HEK293 (cell line): ENCODE results near the gene BCAT1.

ENCODE experiments used
- CTCF ChIA-PET: fragments of 350-600 bp; formaldehyde crosslinking; extraction: SDS; loops from one replicate; lab custom pipeline; 2021; ENCODE audit warnings: antibody characterized with exemption; lab: Yijun Ruan, JAX
- POLR2A ChIA-PET: fragments of 300-600 bp; formaldehyde crosslinking; extraction: SDS; loops from one replicate; lab custom pipeline; 2020; ENCODE audit warnings: antibody characterized with exemption, inconsistent platforms; lab: Yijun Ruan, JAX
- H3K27ac ChIP-seq: fragments of 200-500 bp; sonication (Bioruptor generic); 2 replicates; pipeline ENCODE4 v1.5.1; 2014; ENCODE audit warnings: low read depth, low read length, control low read depth, inconsistent platforms; ENCODE audit errors: extremely low read depth
- H3K36me3 ChIP-seq, 2 experiments: fragments of 200-500 bp in 1 of 2; sonication (Bioruptor generic) in 1 of 2; 1 replicate in 1 of 2; 2 replicates in 1 of 2; pipeline ENCODE4 v1.5.1; 2014 to 2017; ENCODE audit warnings: inconsistent platforms in 2 of 2, low read length in 2 of 2; ENCODE audit not compliant: control insufficient read depth in 2 of 2, insufficient read depth in 1 of 2
- H3K4me1 ChIP-seq: fragments of 200-500 bp; sonication (Bioruptor generic); 2 replicates; pipeline ENCODE4 v1.5.1; 2014; ENCODE audit warnings: mild to moderate bottlenecking, low read length, inconsistent platforms; ENCODE audit not compliant: control insufficient read depth, insufficient read depth
- H3K4me3 ChIP-seq: 2 replicates; pipeline ENCODE4 v1.5.1; 2011; ENCODE audit warnings: low read depth, mild to moderate bottlenecking, control low read depth, low read length, moderate library complexity
- H3K9me3 ChIP-seq: fragments of 200-500 bp; sonication (Bioruptor generic); 2 replicates; pipeline ENCODE4 v1.5.1; 2014; ENCODE audit warnings: low read depth, low read length, inconsistent platforms; ENCODE audit not compliant: control insufficient read depth, insufficient read depth
- AEBP2 ChIP-seq: fragments of 450-650 bp; formaldehyde crosslinking; IDR thresholded peaks from 2 replicates; pipeline ENCODE4 v1.5.1; 2016; ENCODE audit warnings: missing biosample characterization, missing genetic modification characterization, borderline replicate concordance
- GFI1B ChIP-seq: fragments of 450-650 bp; formaldehyde crosslinking; IDR thresholded peaks from 2 replicates; pipeline ENCODE4 v1.5.1; 2016; ENCODE audit warnings: missing biosample characterization, missing genetic modification characterization
- HIC1 ChIP-seq: fragments of 450-650 bp; formaldehyde crosslinking; IDR thresholded peaks from 2 replicates; pipeline ENCODE4 v1.5.1; 2016; ENCODE audit warnings: missing biosample characterization, missing genetic modification characterization
- PATZ1 ChIP-seq: fragments of 450-650 bp; formaldehyde crosslinking; IDR thresholded peaks from 2 replicates; pipeline ENCODE4 v1.5.1; 2016; ENCODE audit warnings: missing biosample characterization, missing genetic modification characterization
- PRDM4 ChIP-seq: fragments of 450-650 bp; formaldehyde crosslinking; IDR thresholded peaks from 2 replicates; pipeline ENCODE4 v1.5.1; 2017; ENCODE audit warnings: missing biosample characterization, missing genetic modification characterization
- TSHZ1 ChIP-seq: fragments of 450-650 bp; formaldehyde crosslinking; IDR thresholded peaks from 2 replicates; pipeline ENCODE4 v1.5.1; 2016; ENCODE audit warnings: missing biosample characterization, missing genetic modification characterization, borderline replicate concordance
- YY1 ChIP-seq: fragments of 450-650 bp; formaldehyde crosslinking; IDR thresholded peaks from 2 replicates; pipeline ENCODE4 v1.5.1; 2018; ENCODE audit warnings: missing biosample characterization, missing genetic modification characterization
- ZBTB44 ChIP-seq: fragments of 450-650 bp; IDR thresholded peaks from 2 replicates; pipeline ENCODE4 v1.5.1; 2018; ENCODE audit warnings: missing biosample characterization, mild to moderate bottlenecking, missing genetic modification characterization
- ZBTB8A ChIP-seq: fragments of 450-650 bp; formaldehyde crosslinking; IDR thresholded peaks from 2 replicates; pipeline ENCODE4 v1.5.1; 2016; ENCODE audit warnings: missing biosample characterization, missing genetic modification characterization
- ZNF112 ChIP-seq: fragments of 450-650 bp; formaldehyde crosslinking; IDR thresholded peaks from 2 replicates; pipeline ENCODE4 v1.5.0; 2017; ENCODE audit warnings: missing biosample characterization, missing genetic modification characterization
- ZNF157 ChIP-seq: fragments of 450-650 bp; formaldehyde crosslinking; IDR thresholded peaks from 2 replicates; pipeline ENCODE4 v1.5.1; 2016; ENCODE audit warnings: missing biosample characterization, missing genetic modification characterization
- ZNF274 ChIP-seq, 2 experiments: fragments of 200-500 bp in 1 of 2; fragments of 450-650 bp in 1 of 2; sonication (Bioruptor generic) in 1 of 2; formaldehyde crosslinking in 1 of 2; IDR thresholded peaks; 2 replicates each; pipeline versions ENCODE4 v1.5.1 to v1.6.1; 2014 to 2016; ENCODE audit warnings: borderline replicate concordance in 1 of 2, inconsistent platforms in 1 of 2, low read length in 1 of 2, missing biosample characterization in 1 of 2, missing genetic modification characterization in 1 of 2
- ZNF426 ChIP-seq: fragments of 450-650 bp; formaldehyde crosslinking; IDR thresholded peaks from 2 replicates; pipeline ENCODE4 v1.5.1; 2017; ENCODE audit warnings: missing biosample characterization, missing genetic modification characterization, mild to moderate bottlenecking, inconsistent platforms, moderate library complexity
- ZNF449 ChIP-seq: fragments of 450-650 bp; formaldehyde crosslinking; IDR thresholded peaks from 2 replicates; pipeline ENCODE4 v1.5.1; 2017; ENCODE audit warnings: missing biosample characterization, mild to moderate bottlenecking, missing genetic modification characterization, moderate library complexity
- ZNF768 ChIP-seq: fragments of 450-650 bp; formaldehyde crosslinking; IDR thresholded peaks from 2 replicates; pipeline ENCODE4 v1.5.1; 2018; ENCODE audit warnings: missing biosample characterization, mild to moderate bottlenecking, missing genetic modification characterization
- ZNF830 ChIP-seq: fragments of 450-650 bp; IDR thresholded peaks from 2 replicates; pipeline ENCODE4 v1.5.0; 2018; ENCODE audit warnings: missing biosample characterization, missing genetic modification characterization, low read depth, mild to moderate bottlenecking, moderate library complexity
- ZSCAN5A ChIP-seq: fragments of 450-650 bp; formaldehyde crosslinking; IDR thresholded peaks from 2 replicates; pipeline ENCODE4 v1.5.1; 2016; ENCODE audit warnings: missing biosample characterization, missing genetic modification characterization

The BCAT1 gene

GRCh38 chr12:24840046-24840800 is 108.7 kb downstream of the BCAT1 start:
- H3K27ac ChIP-seq = no peak overlapping the region
- H3K4me3 ChIP-seq = no peak overlapping the region
- H3K36me3 ChIP-seq = no peaks in the 10 kb centered on the region
- POLR2A ChIA-PET = no interaction called here
- H3K4me1 ChIP-seq = no peaks in the 10 kb centered on the region
- CTCF ChIA-PET = no interaction called here
- TF ChIP-seq TSHZ1 (tag by site-specific recombination) (no peak), ZNF112 (tag by site-specific recombination) (no peak), ZSCAN5A (tag by site-specific recombination) (no peak), ZNF426 (tag by site-specific recombination) (no peak), PATZ1 (tag by site-specific recombination) (no peak), ZNF274 (IDR thresholded peaks at IDR 0.05; ENCODE audit: low read length) (no peak), ZNF274 (tag by site-specific recombination; IDR thresholded peaks at IDR 0.05; ENCODE audit: borderline replicate concordance) (no peak), ZNF449 (tag by site-specific recombination) (no peak), HIC1 (no peak), ZBTB8A (no peak), ZNF768 (tag by site-specific recombination) (no peak), ZBTB44 (no peak), AEBP2 (tag by site-specific recombination) (no peak), ZNF830 (tag by site-specific recombination) (no peak), PRDM4 (tag by site-specific recombination) (no peak), YY1 (tag by site-specific recombination) (no peak), ZNF157 (tag by site-specific recombination) (no peak), GFI1B (tag by site-specific recombination) (no peak)
- no peaks in the 10 kb centered on the region for H3K9me3 ChIP-seq
